Tongue (tissue), 2 donors: Measurements from ENCODE around the gene MAP3K8. TPM values are rescaled to one million over a fixed set of nuclear protein-coding genes. Genes with fewer than 3 reads are reported as not detected.
A peak's percentile ranks its signal among the peaks of the same experiment; 100 is the strongest.

ENCODE experiments used
- DNase-seq: peaks from one replicate; pipeline ENCODE4 v3.0.0-alpha.2; 2015
- total RNA-seq: library from RNA; depleted of rRNA; stranded (reverse); fragments of >200 nt; gene quantifications from one replicate; pipeline ENCODE4 v1.2.3, GENCODE V29; 2014

MAP3K8 gene
- 10.8 TPM for total RNA-seq

DNA sequence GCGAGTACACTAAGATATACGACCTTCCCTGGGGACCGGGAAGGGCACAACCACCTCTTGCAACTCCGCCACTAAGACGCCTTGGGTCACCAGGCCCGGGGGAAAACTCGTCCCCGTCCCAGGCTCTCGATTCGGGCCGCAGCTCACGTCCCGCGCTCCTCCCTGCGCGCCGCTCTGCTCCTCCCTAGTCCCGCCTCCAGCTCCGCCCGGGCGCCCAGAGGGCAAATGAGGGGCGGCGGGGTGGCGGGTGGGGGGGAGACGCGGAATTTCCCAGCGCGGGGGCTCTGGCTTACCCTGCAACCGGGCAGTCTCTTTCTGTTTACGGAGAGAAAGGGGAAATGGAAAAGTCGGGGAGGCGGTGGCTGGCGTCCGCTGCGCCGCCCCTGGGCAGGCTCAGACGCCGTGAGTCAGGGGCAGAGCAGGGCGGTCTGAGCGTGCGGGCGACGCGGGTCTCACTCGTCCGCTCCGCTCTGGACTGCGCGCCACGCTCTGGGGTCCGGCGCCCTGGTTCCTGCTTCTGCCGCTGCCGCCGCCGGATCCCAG is at the start of gene MAP3K8:
TSS of gene MAP3K8 (plus strand) at position 455 of the 543 bp plus-strand sequence. CDS start 4,755 bp downstream, outside the sequence.
- peak; percentile 91 for DNase-seq

DNA sequence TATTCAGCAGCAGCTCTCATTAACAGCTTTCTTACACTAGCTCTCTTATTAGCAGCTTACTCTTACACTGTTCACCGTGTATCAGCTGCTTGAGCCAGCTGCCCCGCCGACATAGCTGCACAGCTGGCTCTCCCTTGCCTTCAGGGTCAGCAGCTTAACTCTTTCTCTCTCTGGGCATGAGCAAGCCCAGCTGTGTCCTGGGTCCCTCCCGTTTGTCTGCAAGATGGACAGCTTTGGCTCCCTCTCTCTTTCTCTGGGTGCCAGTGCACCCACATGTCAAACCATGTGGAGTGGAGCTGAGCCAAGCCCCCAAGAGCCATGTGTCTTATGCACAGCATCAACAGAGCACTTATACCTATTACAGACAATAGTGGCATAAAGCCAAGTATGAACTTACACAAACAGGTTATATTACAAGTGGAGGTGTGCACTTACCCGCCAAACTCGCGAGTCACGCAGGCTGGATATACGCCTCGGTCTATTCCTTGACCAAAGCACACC is 49.2 kb upstream of the MAP3K8 start:
- DNase-seq: peak; percentile 82

DNA sequence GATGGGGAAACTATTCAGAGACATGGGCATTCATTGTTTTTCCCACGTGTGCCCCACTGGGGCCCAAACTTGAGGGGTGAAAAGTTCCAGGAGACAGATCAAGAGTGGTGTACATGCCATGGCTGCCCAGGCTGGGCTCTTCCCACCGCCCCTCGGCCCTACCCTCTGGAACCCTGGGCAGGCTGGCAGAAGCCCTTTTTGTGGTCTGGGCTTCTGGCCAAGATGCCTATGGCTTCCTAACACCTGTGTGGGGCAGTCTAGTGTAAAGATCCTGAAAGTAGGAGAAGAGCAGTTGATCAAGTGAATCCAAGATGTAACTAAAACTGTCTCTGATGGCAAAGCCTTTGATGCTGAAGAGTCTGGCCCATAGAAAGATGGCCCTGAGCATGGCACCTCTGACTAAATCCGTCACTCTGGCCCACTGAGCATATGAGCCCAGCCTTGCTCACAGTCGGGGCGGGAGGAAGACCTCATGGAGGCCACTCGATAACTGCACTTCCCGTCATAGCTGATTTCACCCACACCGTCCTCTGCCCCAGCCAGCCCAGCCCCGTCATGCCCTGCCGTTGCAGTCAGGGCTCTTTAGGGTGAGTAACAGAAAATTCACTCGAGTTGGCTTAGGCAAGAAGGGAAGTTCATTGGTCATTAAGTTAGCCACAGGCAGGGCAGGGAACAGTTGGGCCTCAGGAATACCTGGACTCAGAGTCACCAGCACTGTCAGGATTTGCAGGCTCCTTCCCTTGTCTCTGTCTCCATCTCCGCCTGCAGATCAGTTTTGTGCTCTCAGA is 47.0 kb upstream of the MAP3K8 start:
- no peak for DNase-seq

DNA sequence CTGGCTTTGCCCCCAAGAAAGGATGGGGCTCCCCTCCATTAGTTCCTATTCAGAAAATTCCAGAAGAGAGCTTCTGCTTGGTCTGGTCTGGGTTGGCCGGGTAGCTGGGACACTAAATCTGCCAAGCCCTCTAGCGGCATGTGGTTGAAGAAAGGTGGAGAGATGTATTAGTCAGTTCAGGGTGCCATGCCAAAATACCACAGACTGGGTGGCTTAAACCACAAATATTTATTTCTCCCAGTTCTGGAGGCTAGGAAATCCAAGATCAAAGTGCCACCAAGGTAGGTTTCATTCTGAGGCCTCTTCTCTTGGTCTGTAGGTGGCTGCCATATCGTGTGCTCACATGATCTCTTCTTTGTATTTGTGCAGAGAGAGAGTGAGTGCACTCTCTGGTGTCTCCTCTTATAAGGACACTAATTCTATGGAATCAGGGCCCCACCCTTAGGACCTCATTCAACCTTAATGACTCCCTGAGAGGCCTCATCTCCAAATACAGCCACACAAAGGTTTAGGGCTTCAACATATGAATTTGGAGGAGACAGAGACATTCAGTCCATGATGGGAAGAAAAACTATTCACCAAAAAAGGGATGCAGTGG is 46.2 kb upstream of the MAP3K8 start:
- DNase-seq: no peak

DNA sequence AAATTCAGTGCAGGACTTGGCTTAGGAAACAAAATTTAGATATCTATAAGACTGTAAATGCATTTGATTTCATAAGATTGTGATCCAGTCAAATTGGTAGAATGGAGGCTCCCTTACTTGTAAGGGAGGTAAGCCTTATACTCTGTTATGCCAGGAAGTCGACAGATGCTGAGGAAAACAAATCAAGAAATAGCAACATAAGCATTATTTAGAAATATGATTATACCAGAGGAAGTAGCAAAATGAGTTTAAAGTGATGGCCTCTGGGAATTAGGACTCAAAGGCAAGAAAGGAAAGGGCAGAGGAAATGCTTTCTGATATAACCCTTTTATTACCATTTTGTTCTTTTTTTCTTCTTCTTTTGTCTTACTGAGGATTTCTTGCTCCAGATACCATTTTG is 44.4 kb upstream of the MAP3K8 start:
- DNase-seq: no peak

DNA sequence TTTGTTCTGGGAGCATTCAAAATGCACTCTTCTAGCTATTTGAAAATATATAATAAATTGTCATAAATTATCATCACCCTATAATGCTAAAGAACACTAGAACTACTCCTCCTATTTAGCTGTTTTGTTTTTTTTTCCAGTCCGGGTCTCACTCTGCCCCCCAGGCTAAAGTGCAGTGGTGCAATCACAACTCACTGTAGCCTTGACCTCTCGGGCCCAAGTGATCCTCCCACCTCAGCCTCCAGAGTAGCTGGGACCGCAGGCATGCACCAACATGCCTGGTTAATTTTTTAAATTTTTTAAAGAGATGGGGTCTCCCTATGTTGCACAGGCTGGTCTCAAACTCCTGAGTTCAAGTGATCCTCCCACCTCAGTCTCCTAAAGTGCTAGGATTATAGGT is 43.8 kb upstream of the MAP3K8 start:
- no peak for DNase-seq

DNA sequence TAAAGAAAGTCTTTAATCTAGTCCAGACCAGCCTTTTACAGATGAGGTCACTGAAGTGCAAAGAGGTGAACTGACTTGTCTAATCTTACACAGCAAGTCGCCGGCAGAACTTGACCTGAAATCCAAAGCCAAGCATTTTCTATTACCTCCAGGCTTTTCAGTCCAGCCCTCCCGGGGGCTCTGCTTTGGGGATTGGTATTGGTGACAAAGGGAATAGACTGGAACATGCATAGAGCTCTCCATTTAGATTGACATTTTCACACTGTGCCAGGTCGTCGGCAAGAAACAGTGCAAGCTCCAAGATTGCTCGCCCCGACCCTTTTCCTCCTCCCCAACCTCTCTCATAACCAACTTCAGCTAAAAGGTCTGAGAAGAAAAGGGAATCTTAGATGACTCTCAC is 42.7 kb upstream of the MAP3K8 start:
- no peak for DNase-seq

DNA sequence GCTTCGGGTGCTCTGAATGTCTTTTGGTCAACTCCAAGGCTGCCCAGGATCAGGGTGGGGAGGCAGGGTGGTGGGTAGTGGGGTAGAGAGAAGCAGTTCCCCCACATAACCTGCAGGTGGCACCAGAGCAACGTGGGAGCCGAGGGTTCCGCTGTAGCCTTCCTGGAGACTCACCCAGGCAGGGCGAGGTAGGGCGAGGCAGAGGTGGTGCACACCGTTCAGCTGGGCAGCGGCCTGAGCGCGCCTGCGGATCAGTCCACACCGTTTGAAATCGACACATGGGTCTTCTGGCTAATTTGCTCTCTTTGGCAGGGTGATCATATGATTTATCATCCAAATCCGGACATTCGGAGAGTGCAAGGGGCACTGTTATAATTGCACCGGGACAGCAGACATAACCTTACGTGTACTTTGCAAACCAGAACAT is 41.4 kb upstream of the MAP3K8 start:
- DNase-seq: peak; percentile 82

DNA sequence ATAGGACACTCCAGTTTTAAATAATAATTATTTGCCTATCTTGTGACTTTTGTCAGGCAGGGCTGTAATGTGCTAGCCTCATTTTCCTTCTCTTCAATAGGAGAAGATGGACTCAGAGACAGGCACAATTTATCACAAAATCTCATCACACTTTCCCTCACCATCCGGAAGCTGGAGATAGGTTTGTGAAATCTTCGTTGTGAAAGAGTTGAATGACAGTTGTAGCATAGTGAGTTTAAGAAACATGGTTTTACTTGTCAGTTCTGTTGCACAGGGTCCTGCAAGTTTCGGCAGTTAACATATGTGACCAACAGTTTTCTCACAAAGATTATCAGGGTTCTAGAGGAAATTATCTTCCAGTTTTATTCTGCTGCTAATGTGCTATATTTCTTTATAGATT is 37.7 kb upstream of the MAP3K8 start:
- DNase-seq: no peak

DNA sequence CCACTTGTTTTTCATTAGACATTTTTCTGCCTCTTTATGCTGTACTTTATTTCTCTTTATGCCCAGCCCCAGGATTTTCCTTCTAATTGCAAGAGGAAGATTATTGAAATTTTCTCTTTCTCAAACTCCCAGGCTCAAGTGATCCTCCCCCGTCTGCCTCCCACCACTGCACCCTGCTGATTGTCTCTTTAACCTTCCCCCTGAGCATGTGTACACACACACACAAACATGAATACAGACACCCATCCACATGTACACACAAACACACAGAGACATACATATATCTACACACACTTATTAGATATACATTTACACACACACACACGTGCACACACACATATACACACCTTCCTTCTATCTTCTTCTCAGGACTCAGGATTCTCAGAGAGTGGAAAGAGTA is 37.3 kb upstream of the MAP3K8 start:
- no peak for DNase-seq

DNA sequence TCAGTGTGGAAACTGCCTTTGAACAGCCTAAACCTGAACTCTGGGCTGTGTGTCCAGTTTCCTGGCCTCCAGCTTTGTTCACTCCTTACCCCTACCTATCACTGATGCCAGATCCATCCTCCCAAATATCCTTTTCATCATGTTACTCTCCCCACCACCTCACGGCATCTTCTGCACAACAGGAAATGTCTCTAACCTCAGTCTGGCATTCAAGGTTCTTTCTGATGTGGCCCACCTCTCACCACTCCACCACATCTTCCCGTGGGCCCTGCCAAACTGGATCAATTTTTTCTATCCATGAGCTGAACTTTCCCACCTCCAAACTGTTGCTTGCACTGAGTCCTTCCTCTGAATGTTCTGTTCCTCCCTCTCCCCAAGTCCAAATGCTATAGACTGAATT is 35.8 kb upstream of the MAP3K8 start:
- no peak for DNase-seq

DNA sequence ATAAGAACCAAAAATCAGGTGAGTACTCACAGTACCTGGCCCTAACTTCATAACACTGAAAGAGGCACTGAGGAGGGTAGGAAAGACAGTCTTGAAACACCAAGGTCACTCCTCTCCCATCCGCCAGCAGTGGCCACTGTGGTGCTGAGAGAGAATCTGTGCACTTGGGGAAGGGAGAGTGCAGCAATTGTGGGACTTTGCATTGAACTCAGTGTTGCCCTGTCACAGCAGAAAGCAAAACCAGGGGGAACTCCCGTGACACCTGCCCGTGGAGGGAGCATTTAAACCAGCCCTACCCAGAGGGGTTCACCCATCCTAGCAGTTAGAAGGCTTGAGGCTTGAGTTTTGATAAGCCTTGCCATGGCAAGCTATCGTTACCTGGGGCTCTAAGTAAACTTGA is 35.2 kb upstream of the MAP3K8 start:
- no peak for DNase-seq

DNA sequence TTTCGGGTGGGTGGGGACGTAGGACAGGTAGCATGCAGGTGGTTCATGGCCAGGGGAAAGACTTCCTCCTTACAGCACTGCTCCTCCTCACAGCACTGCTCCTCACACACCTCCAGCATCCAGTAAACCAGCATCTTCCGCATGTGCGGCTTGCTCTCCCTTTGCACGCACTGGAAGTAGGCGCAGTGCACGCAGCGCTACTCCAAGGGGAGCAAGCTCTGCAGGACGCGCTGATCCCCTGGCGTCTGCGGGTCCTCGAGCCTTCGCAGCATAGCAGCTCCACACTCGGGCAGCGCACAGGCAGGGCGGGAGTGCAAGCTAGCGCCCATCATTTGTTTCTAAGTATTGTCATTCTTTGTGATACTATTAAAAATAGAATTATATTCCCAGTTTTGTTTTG is 30.5 kb upstream of the MAP3K8 start:
- DNase-seq: no peak

DNA sequence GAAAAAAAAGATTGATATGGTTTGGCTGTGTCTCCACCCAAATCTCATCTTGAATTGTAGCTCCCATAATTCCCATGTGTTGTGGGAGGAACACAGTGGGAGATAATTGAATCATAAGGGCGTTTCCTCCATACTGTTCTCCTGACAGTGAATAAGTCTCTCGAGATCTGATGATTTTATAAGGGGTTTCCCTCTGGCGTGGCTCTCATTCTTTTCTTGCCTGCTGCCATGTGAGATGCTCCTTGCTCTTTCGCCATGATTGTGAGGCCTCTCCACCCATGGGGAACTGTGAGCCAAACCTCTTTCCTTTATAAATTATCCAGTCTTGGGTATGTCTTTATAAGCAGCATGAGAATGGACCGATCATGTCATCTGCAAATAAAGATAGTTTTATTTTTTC is 29.4 kb upstream of the MAP3K8 start:
- no peak for DNase-seq

DNA sequence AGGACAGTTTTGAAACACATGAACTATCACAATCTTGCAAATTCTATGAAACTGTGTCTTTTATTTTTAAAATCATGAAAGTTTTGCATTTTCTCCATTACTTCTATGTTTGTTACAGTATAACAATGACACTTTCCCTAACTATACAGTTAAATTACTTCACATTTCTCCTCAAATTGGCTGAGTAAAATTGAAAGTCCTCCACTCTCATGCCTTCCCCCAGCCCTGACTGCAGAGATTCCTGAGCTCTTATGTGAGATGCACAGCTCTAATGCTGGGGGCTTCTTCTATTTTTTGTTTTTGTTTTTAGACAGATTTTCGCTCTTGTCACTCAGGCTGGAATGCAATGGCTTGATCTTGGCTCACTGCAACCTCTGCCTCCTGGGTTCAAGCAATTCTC is 22.7 kb upstream of the MAP3K8 start:
- DNase-seq: no peak

DNA sequence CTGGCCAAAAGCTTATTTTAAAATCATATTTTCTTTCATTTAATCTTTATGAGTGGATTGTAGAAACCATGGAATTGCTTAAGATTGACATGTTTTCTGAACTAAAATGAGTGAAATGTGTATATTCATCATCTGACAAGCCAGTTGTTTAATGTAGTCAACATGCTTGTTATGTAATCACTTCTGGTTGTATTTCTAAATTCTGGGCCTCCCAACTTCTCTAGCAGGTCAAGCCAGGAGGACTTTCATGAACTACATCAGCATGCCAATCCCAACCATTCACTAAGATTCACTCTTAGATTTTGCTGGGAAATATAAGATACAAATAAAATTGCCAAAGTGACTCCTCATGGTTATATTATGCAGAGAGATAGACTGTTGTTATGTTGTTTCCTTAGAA is 21.1 kb upstream of the MAP3K8 start:
- no peak for DNase-seq

DNA sequence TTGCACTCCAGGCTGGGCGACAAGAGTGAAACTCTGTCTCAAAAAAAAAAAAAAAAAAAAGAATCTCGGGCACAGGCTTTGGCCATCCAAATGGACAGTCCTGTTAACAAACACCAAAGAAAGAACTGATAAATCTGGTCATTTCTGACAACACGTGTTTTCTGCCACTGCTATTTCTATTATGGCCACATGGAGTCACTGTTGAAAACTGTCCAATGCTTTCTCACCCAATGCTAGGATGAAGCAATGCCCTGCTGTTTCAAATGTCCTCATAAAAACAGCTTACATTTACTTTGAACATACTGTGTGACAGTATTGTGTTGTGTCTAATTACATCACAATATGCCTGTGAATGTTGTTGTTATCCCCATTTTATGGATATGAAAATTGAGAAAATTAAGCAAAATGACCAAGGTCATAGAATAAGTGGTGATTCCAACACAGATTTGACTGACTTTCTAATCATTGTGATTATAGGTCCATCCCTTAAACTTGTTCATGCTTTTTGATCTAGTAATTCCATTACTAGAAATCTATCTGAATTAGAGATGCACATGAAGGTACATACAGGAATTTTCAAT is 19.9 kb upstream of the MAP3K8 start:
- peak; percentile 77 for DNase-seq

DNA sequence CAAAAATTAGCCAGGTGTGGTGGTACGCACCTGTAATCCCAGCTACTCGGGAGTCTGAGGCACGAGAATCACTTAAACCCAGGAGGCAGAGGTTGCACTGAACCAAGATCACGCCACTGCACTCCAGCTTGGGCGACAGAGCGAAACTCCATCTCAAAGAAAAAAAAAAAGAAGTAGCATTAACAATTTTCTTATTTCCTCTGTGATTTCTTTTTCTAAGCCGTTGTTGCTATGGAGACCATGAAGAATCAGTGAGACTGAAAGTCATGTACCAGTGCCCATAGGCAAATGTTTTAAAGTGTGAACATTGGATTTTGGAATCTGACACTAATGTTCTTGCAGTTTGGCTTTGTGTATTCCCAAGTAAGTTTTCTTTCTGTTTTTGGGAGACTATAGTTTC is 18.4 kb upstream of the MAP3K8 start:
- DNase-seq: no peak

DNA sequence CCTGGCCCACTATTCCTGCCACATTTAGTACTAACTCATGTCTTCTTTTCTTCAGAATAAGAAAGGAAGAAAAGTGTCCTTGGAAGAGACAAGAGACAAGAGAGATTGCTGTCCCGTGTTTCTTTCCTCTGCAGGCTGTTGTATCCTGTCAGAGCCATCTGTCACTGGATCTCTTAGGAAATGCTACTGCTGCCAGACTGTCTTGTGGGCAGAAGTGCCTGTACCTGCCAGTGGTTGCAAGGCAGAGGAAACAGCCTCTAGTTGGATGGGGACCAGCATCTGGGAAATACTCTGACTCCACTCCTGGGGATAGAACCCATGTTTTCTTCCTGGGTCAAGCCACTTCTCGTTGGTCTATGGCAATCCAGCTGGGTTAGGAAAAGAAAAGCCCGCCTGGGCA is 16.7 kb upstream of the MAP3K8 start:
- no peak for DNase-seq

DNA sequence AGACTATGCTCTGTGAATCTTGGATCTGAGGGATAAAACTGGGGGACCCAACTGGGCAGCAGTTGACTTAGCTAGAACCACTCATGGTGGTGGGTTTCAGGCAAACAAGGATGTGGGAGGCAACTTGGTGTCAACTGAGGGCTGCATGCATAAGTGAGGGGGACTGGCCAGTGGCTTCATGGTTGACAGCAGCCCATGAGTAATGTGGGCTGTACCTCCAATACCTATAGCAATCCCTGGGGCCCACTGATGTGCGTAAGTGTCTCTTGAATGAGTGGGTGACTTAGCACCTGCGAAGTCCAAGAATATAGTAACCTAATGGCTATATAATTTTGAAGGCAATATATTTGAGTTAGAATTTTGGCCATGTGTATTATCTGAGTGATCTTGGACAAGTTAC is 13.7 kb upstream of the MAP3K8 start:
- no peak for DNase-seq

DNA sequence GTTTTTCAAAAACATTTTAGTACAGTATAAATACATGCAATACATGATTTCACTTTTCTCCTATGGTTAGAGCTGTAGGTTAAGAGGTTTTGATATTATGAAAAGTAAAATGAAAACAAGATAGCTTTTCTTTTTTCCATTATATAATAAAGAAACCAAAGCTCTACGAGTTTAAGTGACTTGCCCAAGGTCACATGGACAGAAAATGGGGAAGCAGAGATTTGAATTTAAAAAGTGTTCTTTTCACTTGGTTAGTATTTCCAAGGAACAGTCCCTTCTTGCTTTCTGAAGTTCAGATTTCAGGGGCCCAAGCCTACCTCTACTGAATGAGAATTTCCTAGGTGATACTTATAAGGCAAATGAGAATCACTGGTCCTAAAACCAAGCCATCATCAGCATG is 13.2 kb upstream of the MAP3K8 start:
- no peak for DNase-seq

DNA sequence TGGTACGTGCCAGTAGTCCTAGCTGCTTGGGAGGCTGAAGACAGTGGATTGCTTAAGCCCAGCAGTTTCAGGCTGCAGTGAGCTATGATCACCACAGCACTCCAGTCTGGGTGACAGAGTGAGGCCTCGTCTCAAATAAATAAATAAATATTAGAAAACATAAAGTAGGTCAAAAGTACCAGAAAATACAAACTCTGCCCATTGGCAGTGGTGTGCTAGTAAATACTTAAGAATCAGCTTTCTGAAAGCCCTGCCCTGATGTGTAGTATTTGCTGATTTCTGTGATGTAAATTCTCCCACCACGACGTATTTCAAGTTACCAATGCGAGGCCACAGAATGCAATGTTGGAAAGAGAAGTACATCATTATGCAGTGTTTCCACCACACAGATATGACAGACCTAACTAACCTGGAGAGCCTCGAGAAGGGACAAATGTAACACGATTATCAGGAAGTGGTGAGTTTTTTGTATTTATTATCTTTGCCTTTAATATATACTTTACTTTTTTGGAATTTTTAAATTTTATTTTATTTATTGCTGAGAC is 11.8 kb upstream of the MAP3K8 start:
- DNase-seq: no peak
